ENCODE data around the gene NCBP3. TPM values are rescaled to one million over a fixed set of nuclear protein-coding genes. Genes with fewer than 3 reads are reported as not detected.
A peak's percentile ranks its signal among the peaks of the same experiment; 100 is the strongest.

NCBP3 gene
- total RNA-seq, 2 experiments from 2014 or later = 35.9 to 44.6 TPM

GRCh38 chr17:3827124-3827773, 18.8 kb downstream of the NCBP3 start:
- peak; percentile 83 for DNase-seq
- Mint-ChIP-seq H3K36me3 (ENCODE audit: low read depth) (peaks cover 25% of the 10 kb centered on the region), H3K4me1 (peaks cover 2% of the 10 kb centered on the region), H3K27me3 (no peaks in the 10 kb centered on the region), H3K9me3 (ENCODE audit: low read depth) (no peaks in the 10 kb centered on the region), H3K4me3 (no peak overlapping the region), H3K27ac (no peak overlapping the region)
- peak; percentile 73 for ATAC-seq
- ChIA-PET CTCF (interaction anchor here (0.6 to 8.1 kb wide), 24 partner anchors 9 to 1363 kb away, joined by 3 to 235 read pairs (median 4); partner anchors contain the start of gene HASPIN), POLR2A (interaction anchor here (0.9 to 1.0 kb wide), 2 partner anchors 89 to 90 kb away, joined by 3 to 4 read pairs; no protein-coding TSS in a partner anchor)
- intact Hi-C loops (cut with DNase I, micrococcal nuclease) = loop anchor here (1.0 to 5.0 kb wide), 3 partner anchors 90 to 144 kb away; no protein-coding TSS in a partner anchor

GRCh38 chr17:3826191-3826590, 19.9 kb downstream of the NCBP3 start:
- Mint-ChIP-seq H3K4me3 (no peak overlapping the region), H3K4me1 (peaks cover 2% of the 10 kb centered on the region), H3K27me3 (no peaks in the 10 kb centered on the region), H3K36me3 (ENCODE audit: low read depth) (peaks cover 34% of the 10 kb centered on the region), H3K27ac (no peak overlapping the region), H3K9me3 (ENCODE audit: low read depth) (no peaks in the 10 kb centered on the region)
- ChIA-PET POLR2A (no interaction called here), CTCF (interaction anchor here (0.6 to 8.1 kb wide), 11 partner anchors 12 to 143 kb away, joined by 3 to 235 read pairs (median 4); no protein-coding TSS in a partner anchor)
- intact Hi-C loops (cut with DNase I, micrococcal nuclease) = loop anchor here (2.0 to 5.0 kb wide), 2 partner anchors 134 to 143 kb away; no protein-coding TSS in a partner anchor
- DNase-seq (no peak), ATAC-seq (no peak)

- H3K36me3 Mint-ChIP-seq (ENCODE audit: low read depth) = peaks cover 47% of the 10 kb centered on the region
- H3K4me3 Mint-ChIP-seq = no peak overlapping the region
- H3K4me1 Mint-ChIP-seq = no peaks in the 10 kb centered on the region
- CTCF ChIA-PET = interaction anchor here (0.6 to 1.4 kb wide), 2 partner anchors 73 to 84 kb away, joined by 3 to 9 read pairs; no protein-coding TSS in a partner anchor
- POLR2A ChIA-PET = interaction anchor here (0.6 kb wide), 1 partner anchor 285 kb away, joined by 3 read pairs; no protein-coding TSS in a partner anchor
- ATAC-seq = no peak
- H3K9me3 Mint-ChIP-seq (ENCODE audit: low read depth) = no peaks in the 10 kb centered on the region
- no peak for DNase-seq
- no peaks in the 10 kb centered on the region for H3K27me3 Mint-ChIP-seq
- intact Hi-C loops (cut with DNase I, micrococcal nuclease) = no loop called here
- no peak overlapping the region for H3K27ac Mint-ChIP-seq
Observed at GRCh38 chr17:3821101-3821500, 24.9 kb downstream of the NCBP3 start.

GRCh38 chr17:3818786-3819185, 27.3 kb downstream of the NCBP3 start:
- no peaks in the 10 kb centered on the region for H3K4me1 Mint-ChIP-seq
- peaks cover 52% of the 10 kb centered on the region for H3K36me3 Mint-ChIP-seq (ENCODE audit: low read depth)
- no peaks in the 10 kb centered on the region for H3K27me3 Mint-ChIP-seq
- no peak overlapping the region for H3K27ac Mint-ChIP-seq
- ChIA-PET CTCF (interaction anchor here (0.5 to 3.5 kb wide), 2 partner anchors 81 to 227 kb away, joined by 3 to 25 read pairs; no protein-coding TSS in a partner anchor), POLR2A (no interaction called here)
- DNase-seq = no peak
- no peak overlapping the region for H3K4me3 Mint-ChIP-seq
- H3K9me3 Mint-ChIP-seq (ENCODE audit: low read depth) = no peaks in the 10 kb centered on the region
- intact Hi-C loops (cut with DNase I, micrococcal nuclease) = no loop called here
- ATAC-seq = no peak

GRCh38 chr17:3817851-3818605, 28.0 kb downstream of the NCBP3 start:
- ChIA-PET CTCF (interaction anchor here (0.5 to 3.5 kb wide), 4 partner anchors 80 to 228 kb away, joined by 3 to 25 read pairs (median 4); no protein-coding TSS in a partner anchor), POLR2A (no interaction called here)
- Mint-ChIP-seq H3K9me3 (ENCODE audit: low read depth) (no peaks in the 10 kb centered on the region), H3K4me3 (no peak overlapping the region), H3K36me3 (ENCODE audit: low read depth) (peaks cover 53% of the 10 kb centered on the region), H3K4me1 (no peaks in the 10 kb centered on the region), H3K27me3 (no peaks in the 10 kb centered on the region), H3K27ac (peak overlapping the region; percentile 26)
- intact Hi-C loops (cut with DNase I, micrococcal nuclease) = no loop called here
- no peak for ATAC-seq
- no peak for DNase-seq

- no peak overlapping the region for H3K27ac Mint-ChIP-seq
- H3K36me3 Mint-ChIP-seq (ENCODE audit: low read depth) = peaks cover 47% of the 10 kb centered on the region
- H3K27me3 Mint-ChIP-seq = no peaks in the 10 kb centered on the region
- POLR2A ChIA-PET = no interaction called here
- no peak overlapping the region for H3K4me3 Mint-ChIP-seq
- CTCF ChIA-PET = interaction anchor here (0.7 to 3.5 kb wide), 3 partner anchors 12 to 82 kb away, joined by 3 to 25 read pairs (median 5); no protein-coding TSS in a partner anchor
- ATAC-seq (no peak), DNase-seq (no peak)
- H3K4me1 Mint-ChIP-seq = no peaks in the 10 kb centered on the region
- intact Hi-C loops (cut with DNase I, micrococcal nuclease) = no loop called here
- H3K9me3 Mint-ChIP-seq (ENCODE audit: low read depth) = no peaks in the 10 kb centered on the region
Observed at GRCh38 chr17:3815925-3816324, 30.1 kb downstream of the NCBP3 start.

- intact Hi-C loops (cut with DNase I, micrococcal nuclease) = no loop called here
- Mint-ChIP-seq H3K27me3 (no peaks in the 10 kb centered on the region), H3K36me3 (ENCODE audit: low read depth) (peaks cover 43% of the 10 kb centered on the region), H3K9me3 (ENCODE audit: low read depth) (no peaks in the 10 kb centered on the region), H3K4me3 (no peak overlapping the region), H3K27ac (no peak overlapping the region), H3K4me1 (peaks cover under 1% of the 10 kb centered on the region)
- no peak for ATAC-seq
- ChIA-PET CTCF (interaction anchor here (1.8 to 3.5 kb wide), 2 partner anchors 13 to 77 kb away, joined by 5 to 25 read pairs; no protein-coding TSS in a partner anchor), POLR2A (interaction anchor here (0.6 kb wide), 1 partner anchor 43 kb away, joined by 3 read pairs; no protein-coding TSS in a partner anchor)
- no peak for DNase-seq
Observed at GRCh38 chr17:3815122-3815521, 30.9 kb downstream of the NCBP3 start.

- DNase-seq (no peak), ATAC-seq (no peak)
- H3K4me1 Mint-ChIP-seq = peaks cover 6% of the 10 kb centered on the region
- no peak overlapping the region for H3K4me3 Mint-ChIP-seq
- no peaks in the 10 kb centered on the region for H3K9me3 Mint-ChIP-seq (ENCODE audit: low read depth)
- no peak overlapping the region for H3K27ac Mint-ChIP-seq
- POLR2A ChIA-PET = interaction anchor here (0.6 kb wide), 1 partner anchor 42 kb away, joined by 3 read pairs; no protein-coding TSS in a partner anchor
- H3K27me3 Mint-ChIP-seq = no peaks in the 10 kb centered on the region
- peaks cover 46% of the 10 kb centered on the region for H3K36me3 Mint-ChIP-seq (ENCODE audit: low read depth)
- CTCF ChIA-PET = interaction anchor here (1.8 kb wide), 1 partner anchor 14 kb away, joined by 5 read pairs; no protein-coding TSS in a partner anchor
- intact Hi-C loops (cut with DNase I, micrococcal nuclease) = no loop called here
Observed at GRCh38 chr17:3814361-3814760, 31.7 kb downstream of the NCBP3 start.

- ATAC-seq (no peak), DNase-seq (no peak)
- no peaks in the 10 kb centered on the region for H3K9me3 Mint-ChIP-seq (ENCODE audit: low read depth)
- intact Hi-C loops (cut with DNase I, micrococcal nuclease) = no loop called here
- CTCF ChIA-PET = no interaction called here
- H3K36me3 Mint-ChIP-seq (ENCODE audit: low read depth) = peaks cover 37% of the 10 kb centered on the region
- POLR2A ChIA-PET = no interaction called here
- peaks cover 17% of the 10 kb centered on the region for H3K4me1 Mint-ChIP-seq
- H3K27ac Mint-ChIP-seq = no peak overlapping the region
- no peak overlapping the region for H3K4me3 Mint-ChIP-seq
- H3K27me3 Mint-ChIP-seq = no peaks in the 10 kb centered on the region
Observed at GRCh38 chr17:3813171-3813570, 32.9 kb downstream of the NCBP3 start.

GRCh38 chr17:3812771-3813170, 33.3 kb downstream of the NCBP3 start:
- peaks cover 18% of the 10 kb centered on the region for H3K4me1 Mint-ChIP-seq
- DNase-seq = no peak
- no peaks in the 10 kb centered on the region for H3K27me3 Mint-ChIP-seq
- no peaks in the 10 kb centered on the region for H3K9me3 Mint-ChIP-seq (ENCODE audit: low read depth)
- H3K36me3 Mint-ChIP-seq (ENCODE audit: low read depth) = peaks cover 35% of the 10 kb centered on the region
- no peak overlapping the region for H3K27ac Mint-ChIP-seq
- intact Hi-C loops (cut with DNase I, micrococcal nuclease) = no loop called here
- H3K4me3 Mint-ChIP-seq = no peak overlapping the region
- ATAC-seq = no peak
- CTCF ChIA-PET = interaction anchor here (1.9 kb wide), 1 partner anchor 75 kb away, joined by 9 read pairs; no protein-coding TSS in a partner anchor
- POLR2A ChIA-PET = no interaction called here

GRCh38 chr17:3812284-3812683, 33.8 kb downstream of the NCBP3 start:
- DNase-seq (no peak), ATAC-seq (no peak)
- intact Hi-C loops (cut with DNase I, micrococcal nuclease) = no loop called here
- Mint-ChIP-seq H3K27ac (no peak overlapping the region), H3K4me1 (peaks cover 18% of the 10 kb centered on the region), H3K9me3 (ENCODE audit: low read depth) (no peaks in the 10 kb centered on the region), H3K4me3 (no peak overlapping the region), H3K36me3 (ENCODE audit: low read depth) (peaks cover 36% of the 10 kb centered on the region), H3K27me3 (no peaks in the 10 kb centered on the region)
- ChIA-PET CTCF (interaction anchor here (1.9 to 4.9 kb wide), 2 partner anchors 15 to 74 kb away, joined by 9 to 27 read pairs; no protein-coding TSS in a partner anchor), POLR2A (no interaction called here)
